HG03565 (cell line): ENCODE results near the gene AP5Z1.
"Not testable (repeated sequence)": the region's sequence is repeated elsewhere in the genome, so short reads cannot be mapped to it uniquely, and the experiment has no call there.

Experiments used
- ATAC-seq: cut with Tn5 transposase; IDR thresholded peaks from one replicate; pipeline ENCODE4 v1.9.1; 2021; ENCODE audit warnings: mild to moderate bottlenecking, moderate library complexity; ENCODE audit not compliant: unreplicated experiment

The AP5Z1 gene

DNA sequence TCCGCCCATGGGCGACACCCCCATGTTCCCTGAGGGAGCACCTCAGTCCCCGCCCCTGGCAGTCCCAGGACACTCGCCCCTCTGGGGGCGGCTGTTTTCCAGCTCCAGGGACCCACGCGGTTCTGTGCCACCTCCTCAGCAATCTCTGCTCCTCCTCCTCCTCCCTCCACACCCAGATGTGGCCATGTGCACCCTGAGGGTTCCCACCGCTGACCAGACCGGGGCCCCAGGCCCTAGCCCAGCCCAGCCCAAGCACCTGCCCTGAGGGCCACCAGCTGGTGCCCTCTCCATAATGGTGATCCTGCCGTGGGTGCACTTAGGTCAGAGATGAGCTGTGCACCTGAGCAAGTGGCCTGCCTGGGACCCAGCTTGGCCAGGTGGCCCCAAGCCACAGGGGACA is 25.1 kb downstream of the AP5Z1 start:
- no peak for ATAC-seq

DNA sequence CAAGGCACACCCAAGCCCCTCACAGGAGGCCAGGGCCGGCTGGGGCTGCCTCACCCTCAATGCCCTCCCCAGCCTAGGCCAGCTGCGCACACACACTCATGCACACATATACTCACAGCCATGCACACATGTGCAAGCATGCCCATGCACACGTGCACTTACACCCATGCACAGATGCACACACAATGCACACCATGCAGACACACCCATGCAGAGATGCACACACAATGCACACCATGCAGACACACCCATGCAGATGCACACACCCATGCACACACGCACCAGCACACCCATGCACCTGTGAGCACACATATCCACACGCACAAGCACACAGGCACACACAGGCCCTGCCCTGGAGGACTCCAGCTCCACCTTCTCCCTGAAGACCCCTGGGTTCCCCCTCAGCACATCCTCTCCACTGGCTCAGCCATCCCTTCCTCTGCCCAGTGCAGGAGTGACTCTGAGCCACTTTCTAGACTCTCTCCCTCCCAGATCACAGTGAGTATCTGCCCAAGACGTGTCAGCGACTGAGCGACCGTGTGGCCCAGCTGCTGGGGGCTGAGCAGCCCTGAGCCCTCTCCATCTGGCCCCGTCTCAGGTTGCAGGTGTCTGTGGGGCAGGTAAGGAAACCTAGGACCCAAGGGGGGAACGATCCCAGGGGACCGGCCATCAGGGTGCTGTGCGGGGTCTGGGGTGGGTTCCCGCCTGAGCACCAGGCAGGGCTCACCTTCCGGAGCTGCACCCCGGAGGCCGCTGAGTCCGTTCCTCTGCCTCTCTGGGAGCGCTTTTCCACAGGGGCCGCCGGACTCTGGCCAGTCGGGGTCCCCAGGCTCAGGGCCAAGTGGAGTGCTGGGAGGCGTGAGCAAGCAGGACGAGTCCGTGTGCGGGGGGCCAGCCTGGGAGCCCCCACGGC is 25.8 kb downstream of the AP5Z1 start:
- ATAC-seq: no peak

DNA sequence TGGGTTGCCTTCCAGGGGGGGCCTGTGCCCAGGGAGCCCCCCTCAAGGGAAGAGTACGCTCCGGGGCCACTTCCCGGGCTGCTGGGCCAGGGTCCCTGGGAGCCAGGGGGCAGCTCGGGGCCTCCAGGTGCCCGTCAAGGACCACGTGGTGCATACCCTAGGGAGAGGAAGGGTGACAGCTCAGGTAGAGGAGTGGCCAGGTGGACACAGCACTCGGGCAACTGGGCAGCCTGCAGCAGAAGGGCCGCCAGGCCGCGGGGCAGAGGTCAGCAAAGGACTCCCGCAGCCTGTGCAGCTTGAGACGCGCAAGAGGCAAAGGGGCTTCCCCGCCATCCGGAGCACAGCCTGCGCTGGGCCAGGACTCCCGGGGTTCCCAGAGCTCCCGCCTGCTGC is 26.4 kb downstream of the AP5Z1 start:
- ATAC-seq: no peak

DNA sequence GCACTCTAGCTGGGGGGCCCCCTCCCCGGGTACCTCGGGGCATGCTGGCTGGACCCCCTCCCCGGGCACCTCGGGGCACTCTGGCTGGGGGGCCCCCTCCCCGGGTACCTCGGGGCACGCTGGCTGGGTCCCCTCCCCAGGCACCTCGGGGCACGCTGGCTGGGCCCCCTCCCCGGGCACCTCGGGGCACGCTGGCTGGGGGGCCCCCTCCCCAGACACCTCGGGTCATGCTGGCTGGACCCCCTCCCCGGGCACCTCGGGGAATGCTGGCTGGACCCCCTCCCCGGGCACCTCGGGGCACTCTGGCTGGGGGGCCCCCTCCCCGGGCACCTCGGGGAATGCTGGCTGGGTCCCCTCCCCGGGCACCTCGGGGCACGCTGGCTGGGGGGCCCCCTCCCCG is 27.2 kb downstream of the AP5Z1 start:
- not testable (repeated sequence) for ATAC-seq

DNA sequence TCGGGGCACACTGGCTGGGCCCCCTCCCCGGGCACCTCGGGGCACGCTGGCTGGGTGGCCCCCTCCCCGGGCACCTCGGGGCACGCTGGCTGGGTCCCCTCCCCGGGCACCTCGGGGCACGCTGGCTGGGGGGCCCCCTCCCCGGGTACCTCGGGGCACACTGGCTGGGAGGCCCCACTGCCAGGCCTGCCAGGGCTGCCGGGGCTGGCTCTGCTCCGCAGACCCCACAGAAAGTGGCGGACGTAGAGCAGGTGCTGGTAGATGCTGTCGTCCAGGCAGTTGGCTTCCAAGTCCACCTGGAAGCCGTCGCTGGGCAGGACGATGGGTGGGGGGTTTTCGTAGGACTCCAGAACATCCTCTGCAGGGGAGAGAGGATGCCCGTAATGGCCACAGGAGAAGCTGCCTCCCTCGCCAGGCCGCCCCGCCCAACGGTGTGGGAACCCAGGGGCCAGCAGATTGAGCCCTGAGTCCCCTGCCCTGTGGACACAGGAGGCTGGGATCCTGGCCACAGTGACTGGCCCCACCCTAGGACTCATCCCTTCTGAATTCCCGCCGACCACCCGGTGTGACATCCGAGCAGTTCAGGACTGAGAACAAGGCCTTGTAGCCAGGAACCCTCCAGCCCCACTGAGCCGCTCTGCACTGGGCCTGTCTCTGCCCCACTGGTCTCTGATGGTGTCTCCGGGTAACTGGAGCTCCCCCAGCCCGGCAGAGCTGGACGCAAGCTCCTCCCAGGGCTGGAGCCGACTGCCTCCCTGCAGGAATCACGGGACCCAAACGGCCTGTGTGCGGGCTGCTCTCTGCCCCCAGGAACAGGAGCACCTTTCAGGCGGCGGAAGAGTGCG is 28.2 kb downstream of the AP5Z1 start:
- no peak for ATAC-seq

DNA sequence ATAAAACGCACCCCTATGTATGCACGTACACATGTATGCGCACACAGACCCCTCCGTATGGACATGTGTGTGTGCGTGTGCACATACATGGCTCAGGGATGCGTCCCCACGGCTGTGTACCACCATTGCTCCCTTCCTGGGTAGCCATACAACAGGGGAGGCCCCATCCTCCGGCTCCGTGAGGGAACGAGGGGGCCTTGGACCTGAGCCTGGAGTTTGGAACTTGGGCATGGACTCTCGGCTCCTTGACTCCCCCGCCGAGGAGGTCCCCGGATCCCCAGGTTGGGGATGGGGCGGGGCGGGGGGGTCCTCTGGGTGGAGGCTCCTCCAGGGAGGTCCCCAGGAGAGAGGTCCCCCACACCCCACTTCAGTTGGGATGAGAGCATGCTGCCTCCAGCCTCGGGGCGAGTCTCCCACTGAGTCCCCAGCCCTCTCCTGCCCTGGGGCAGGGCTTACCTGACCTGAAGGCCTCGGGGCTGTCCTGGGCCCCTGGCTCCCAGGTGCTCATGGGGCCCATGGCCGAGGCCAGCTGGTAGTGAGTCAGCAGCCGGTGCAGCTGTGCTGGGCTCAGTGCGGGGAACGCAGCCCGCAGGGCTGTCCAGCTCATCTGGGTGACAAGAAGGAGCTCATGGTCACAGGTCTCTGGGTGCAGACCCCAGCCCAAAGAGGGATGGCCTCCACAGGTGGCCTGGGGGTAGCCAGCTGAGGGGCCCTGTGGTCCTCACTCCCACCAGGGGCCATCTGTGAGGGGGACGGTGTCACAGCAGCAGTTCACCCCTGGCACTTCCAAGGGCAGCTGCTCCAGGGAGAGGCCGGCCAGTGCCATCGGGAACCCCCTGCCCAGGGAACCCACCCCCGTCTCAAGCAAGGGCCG is 29.9 kb downstream of the AP5Z1 start:
- ATAC-seq: no peak

DNA sequence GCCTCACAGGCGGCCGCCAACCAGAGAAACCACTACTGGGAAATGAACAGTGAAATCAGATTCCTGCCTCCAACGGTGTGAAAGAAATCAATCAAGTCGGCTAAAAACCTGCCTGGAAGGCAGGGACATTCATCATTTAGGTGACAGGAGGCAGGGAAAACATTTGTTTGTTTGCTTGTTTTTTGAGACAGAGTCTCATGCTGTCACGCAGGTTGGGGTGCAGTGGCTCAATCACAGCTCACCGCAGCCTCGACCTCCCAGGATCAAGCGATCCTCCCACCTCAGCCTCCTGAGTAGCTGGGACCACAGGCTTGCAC is 30.5 kb downstream of the AP5Z1 start:
- no peak for ATAC-seq

DNA sequence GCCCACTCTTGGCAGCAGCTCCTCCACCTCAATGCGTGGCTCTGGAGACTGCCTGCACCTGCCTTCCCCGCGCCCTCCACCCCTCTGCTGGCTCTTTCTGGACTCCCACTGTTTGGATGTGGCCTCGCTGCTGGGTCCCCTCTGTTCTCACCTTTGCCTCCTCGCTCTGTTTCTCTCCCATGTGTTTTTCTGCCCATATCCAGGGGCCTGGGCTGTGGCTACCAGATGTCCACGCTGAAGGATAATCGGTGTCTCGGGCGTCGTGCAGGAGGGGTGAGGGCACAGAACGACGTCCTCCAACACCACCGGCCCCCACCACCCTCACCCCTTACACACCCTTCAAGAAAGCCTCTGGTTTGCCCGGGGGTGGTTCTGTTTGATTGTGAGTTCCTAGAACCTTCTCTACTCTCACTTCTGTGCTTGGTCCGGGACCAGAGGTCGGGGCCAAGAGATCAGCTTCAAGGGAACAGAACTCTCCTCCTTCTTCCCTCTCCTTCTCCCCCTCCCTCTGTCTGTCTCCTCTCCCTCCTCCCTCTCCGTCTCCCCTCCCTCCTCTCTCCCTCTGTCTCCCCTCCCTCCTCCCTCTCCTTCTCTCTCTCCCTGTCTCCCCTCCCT is 31.7 kb downstream of the AP5Z1 start:
- ATAC-seq: no peak

DNA sequence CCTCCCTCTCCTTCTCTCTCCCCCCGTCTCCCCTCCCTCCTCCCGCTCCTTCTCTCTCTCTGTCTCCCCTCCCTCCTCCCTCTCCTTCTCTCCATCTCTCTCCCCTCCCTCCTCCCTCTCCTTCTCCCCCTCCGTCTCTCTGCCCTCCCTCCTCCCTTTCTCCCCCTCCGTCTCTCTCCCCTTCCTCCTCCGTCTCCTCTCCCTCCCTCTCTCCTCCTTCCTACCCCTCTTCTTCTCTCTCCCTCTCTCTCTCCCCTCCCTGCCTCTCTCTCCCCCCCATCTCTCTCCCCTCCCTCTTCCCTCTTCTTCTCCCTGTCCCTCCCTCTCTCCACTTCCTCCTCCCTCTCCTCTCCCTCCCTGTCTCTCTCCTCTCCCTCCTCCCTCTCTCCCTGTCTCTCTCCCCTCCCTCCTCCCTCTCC is 32.2 kb downstream of the AP5Z1 start:
- no peak for ATAC-seq

DNA sequence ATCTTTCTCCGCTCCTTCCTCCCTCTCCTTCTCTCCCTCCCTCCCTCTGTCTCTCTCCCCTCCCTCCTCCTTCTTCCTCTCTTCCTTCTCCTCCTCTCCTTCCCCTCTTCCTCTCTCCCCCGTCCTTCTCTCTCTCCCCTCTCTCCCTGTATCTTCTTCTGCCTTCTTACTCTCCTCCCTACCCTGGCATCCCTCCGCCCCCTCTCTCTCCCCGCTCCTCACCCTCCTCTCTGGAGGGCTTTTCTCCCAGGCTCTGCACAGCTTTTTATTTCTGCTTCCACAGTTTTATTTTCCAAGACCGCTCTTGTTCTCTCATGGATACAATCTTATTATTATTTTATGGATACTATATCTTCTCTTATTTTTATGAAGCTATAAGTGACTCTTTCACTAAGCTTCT is 32.6 kb downstream of the AP5Z1 start:
- no peak for ATAC-seq

DNA sequence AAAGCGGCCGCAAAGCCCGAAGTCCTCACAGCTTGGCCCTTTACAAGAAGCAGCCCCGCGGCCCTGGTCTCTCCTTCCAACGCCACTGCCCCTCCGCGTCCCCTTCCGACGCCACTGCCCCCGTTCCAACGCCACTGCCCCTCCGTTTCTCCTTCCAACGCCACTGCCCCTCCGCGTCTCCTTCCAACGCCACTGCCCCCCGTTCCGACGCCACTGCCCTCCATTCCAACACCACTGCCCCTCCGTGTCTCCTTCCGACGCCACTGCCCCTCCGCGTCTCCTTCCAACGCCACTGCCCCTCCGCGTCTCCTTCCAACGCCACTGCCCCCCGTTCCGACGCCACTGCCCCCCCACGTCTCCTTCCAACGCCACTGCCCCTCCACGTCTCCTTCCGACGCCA is 33.1 kb downstream of the AP5Z1 start:
- no peak for ATAC-seq

DNA sequence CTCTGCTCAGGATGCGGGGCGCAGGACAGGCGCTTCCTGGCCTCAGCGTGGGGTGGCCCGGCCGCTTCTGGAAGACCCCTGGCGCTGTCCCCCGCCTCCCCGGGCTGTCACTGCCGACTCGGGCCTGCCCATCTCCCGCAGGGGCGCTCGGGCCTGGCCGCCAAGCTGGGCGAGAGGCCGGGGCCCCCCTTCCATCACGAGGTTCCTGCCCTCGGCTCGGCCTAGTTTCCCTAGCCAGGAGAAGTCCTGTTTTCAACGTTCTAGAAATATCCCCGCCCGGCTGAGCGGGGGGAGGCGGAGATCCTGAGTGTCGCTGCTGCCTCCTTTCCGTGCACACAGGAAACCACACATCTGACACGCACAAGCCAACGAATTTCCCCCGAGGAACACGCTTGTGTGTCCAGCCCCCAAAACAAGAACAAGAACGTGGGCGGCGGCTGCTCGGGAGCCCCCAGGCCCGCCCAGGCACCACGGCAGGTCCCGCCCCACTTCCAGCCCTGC is 33.7 kb downstream of the AP5Z1 start:
- ATAC-seq: no peak

DNA sequence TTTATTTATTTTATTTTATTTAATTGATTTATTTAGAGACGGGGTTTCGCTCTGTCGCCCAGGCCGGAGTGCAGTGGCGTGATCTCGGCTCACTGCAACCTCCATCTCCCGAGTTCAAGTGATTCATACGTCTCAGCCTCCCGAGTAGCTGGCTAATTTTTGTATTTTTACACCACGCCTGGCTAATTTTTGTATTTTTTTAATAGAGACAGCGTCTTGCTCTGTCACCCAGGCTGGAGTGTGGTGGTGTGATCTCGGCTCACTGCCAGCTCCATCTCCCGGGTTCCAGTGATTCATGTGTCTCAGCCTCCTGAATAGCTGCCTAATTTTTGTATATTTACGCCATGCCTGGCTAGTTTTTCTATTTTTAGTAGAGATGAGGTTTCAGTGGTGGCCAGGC is 34.2 kb downstream of the AP5Z1 start:
- ATAC-seq: no peak

DNA sequence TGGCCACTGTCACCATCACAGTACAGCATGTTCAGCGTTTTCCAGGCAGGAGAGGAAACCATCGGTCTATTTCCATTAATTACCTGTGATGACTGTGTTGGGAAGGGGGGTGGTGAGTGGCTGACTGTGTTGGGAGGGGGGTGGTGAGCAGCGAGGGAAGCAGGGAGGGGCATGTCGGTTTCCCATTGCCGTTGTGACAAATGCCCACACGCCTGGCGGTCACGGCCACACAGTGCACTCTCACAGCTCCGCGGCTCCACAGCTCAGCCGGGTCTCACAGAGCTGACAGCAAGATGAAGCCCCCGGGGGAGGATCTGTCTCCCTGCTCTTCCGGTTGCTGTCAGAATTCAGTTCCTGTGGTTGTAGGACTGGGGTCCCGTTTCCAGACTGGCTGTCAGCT is 39.0 kb downstream of the AP5Z1 start:
- ATAC-seq: no peak

DNA sequence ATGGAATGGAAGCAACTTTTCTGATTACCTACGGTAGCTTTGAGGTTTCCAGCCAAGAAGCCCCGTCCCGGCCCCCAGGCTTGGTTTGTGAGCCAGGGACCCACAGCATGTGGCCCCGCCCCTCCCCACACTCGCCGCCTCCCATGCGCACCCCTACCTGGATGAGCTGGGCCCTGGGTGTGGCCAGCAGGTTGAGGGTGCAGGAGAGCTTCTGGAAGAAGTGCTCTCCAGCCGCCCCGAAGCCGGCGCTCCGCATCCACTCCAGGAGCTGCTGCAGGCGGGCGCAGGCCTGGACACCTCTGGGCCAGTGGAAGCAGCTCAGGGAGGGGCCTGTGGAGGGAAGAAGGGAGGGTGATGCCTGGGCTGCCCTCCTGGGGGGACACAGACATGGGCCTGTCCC is 39.7 kb downstream of the AP5Z1 start:
- no peak for ATAC-seq

DNA sequence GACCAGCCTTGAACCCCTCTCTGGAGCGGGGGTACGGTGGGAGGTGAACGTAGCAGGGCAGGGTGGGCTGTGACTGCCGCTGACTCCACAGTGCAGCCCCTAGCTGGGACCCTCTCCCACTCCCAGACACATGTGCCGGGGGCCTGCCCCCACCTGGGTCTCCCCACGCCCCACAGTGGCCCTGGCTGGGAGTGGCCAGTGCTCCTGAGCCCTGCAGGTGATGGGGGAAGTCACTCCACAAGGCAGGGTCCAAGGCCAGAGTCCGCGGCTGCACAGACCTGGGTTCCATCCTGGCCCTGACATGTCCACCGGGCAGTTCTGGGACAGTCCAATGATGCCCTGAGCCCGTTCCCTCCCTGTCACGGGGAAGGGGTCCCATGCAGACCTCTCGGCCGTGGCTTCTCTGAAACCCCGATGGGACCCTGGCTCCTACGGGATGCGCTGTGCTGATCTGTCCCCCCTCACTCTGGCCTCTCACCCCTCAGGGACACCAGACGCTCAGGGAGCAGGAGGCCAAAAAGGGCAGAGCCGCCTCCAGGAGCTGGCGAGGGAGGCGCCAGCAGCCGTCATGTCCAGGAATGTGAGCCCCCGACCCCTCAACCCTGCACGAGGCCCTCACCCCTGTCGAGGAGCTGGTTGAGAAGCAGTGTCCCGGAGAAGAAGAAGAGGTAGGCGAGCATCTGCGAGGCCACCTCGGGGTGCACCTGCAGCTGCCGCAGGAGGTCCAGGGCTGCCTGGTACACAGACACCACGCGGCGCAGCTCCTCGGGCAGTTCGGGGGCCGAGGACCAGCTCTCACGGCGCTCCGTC is 40.4 kb downstream of the AP5Z1 start:
- ATAC-seq: no peak

DNA sequence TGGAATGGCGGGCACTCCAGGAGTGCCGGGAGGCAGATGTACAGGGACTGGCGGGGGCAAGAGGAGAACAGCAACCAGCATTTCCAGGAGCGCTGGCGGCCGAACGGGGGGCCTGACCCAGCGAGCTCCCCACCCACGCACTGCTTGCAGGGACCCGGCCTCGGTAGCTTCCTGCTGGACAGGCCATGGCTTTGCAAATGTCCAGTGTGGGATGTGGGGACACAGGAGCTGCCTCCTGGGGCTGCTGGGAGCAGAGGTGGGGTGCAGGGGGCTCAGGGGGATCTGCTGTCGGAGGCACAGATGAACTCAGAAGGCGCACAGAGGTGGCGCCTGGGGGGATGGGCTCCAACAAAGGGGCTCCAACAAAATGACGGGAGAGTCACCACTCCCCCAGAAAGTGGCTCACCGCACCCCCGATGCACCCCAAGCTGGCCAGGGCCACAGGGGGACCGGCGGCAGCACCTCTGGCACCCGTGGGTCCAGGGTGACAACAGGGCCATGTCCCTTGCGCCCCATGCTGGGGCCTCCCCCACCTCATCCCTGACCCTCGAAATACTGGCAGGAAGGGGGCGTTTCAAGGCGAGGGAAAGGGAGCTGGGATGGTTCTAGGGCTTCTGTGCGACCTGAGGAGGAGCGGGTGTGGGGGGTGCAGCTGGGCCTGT is 41.1 kb downstream of the AP5Z1 start:
- ATAC-seq: no peak

DNA sequence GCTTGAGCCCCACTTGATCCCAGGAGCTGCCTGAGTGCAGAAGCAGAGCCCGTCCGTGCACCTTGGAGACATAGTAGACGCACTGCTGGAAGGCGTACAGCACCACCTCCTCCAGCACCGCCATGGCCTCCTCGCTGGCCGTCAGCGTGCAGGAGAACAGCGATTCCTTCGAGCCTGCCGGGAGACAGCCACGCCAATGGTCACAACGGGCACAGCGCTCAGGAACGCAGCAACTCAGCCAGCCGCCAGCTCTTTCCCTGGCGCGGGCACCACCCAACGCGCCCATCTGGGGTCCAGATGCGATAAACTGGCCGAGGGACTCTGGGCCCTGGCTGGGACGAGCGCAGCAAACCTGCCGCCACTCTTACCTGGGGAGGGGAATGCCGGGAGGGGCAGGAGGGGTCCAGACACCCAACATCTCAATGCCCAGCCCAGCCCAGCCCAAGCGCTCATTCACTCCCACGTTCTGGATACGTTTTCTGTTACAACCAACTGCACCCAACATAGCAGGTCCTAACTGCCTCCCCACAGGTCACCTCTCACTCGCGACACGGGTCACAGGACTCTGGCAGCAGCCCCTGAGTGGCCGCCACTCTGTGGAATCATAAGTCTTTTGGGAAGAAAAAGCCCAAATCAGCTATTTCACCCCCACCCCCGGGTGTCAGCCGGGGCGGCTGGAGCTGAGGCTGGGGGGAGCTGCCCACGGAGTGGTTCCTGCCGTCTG is 41.9 kb downstream of the AP5Z1 start:
- ATAC-seq: no peak
